HCT116 (cell line): ENCODE data around the gene PRCC. TPM values are rescaled to one million over a fixed set of nuclear protein-coding genes. Genes with fewer than 3 reads are reported as not detected.

Source experiments
- ATAC-seq: fragments of 200-7000 bp; cut with Tn5 transposase; 2 replicates; pipeline ENCODE4 v1.9.1; 2020; ENCODE audit warnings: mild to moderate bottlenecking, moderate library complexity
- BruUV-seq: library from RNA; stranded (reverse); fragments of 400-500 nt; replicated peaks from 2 replicates; lab custom pipeline; 2021; lab: Mats Ljungman, UMichigan
- CTCF ChIA-PET: fragments of 300-600 bp; sonication (Branson Sonifier 250); formaldehyde crosslinking; loops from one replicate; lab custom pipeline; 2021; ENCODE audit warnings: antibody characterized with exemption; lab: Charles Lee
- POLR2A ChIA-PET: fragments of 300-600, 350-600 bp; sonication (Branson Sonifier 250); formaldehyde crosslinking; loops from one replicate; lab custom pipeline; 2021; ENCODE audit warnings: antibody characterized with exemption; lab: Charles Lee
- RAD21 ChIA-PET, 2 experiments: fragments of 300-600 bp; sonication (Branson Sonifier 250); formaldehyde crosslinking; loops; one replicate each; lab custom pipeline; 2023; ENCODE audit warnings: low total read pairs in 2 of 2; ENCODE audit not compliant: uncharacterized antibody in 2 of 2, unreplicated experiment in 2 of 2, low non-redundant PET in 1 of 2; lab: Charles Lee
- DNase-seq: peaks from one replicate; pipeline ENCODE4 v3.0.0-alpha.2; 2010; ENCODE audit warnings: low read depth, low spot score
- H2AFZ ChIP-seq: fragments of 200-600 bp; shearing (Covaris generic), sonication (generic); 2 replicates; pipeline ENCODE4 v1.6.1; 2017; ENCODE audit warnings: low read depth, mixed run types, mixed read lengths, antibody characterized with exemption, low read length; ENCODE audit not compliant: poor library complexity, severe bottlenecking
- H3K27ac ChIP-seq: 2 replicates; pipeline ENCODE4 v1.5.1; 2012; ENCODE audit warnings: low read depth, low read length
- H3K27me3 ChIP-seq: fragments of 200-600 bp; sonication (generic); 2 replicates; pipeline ENCODE4 v1.6.1; 2016; ENCODE audit warnings: mixed run types, low read length, mixed read lengths; ENCODE audit not compliant: insufficient read depth
- H3K36me3 ChIP-seq, 2 experiments: fragments of 200-500 bp in 1 of 2; fragments of 200-600 bp in 1 of 2; sonication (Bioruptor generic) in 1 of 2; sonication (generic) in 1 of 2; 2 replicates each; pipeline versions ENCODE4 v1.5.1 to v1.6.1; 2014 to 2016; ENCODE audit warnings: low read length in 2 of 2, inconsistent platforms in 1 of 2, mixed read lengths in 1 of 2, mixed run types in 1 of 2; ENCODE audit not compliant: insufficient read depth in 2 of 2, control insufficient read depth in 1 of 2
- H3K4me1 ChIP-seq, 2 experiments: fragments of 200-600 bp in 1 of 2; sonication (generic) in 1 of 2; 2 replicates each; pipeline versions ENCODE4 v1.5.1 to v1.6.1; 2012 to 2017; ENCODE audit warnings: low read length in 2 of 2, inconsistent platforms in 1 of 2, mild to moderate bottlenecking in 1 of 2, mixed read lengths in 1 of 2, mixed run types in 1 of 2, moderate library complexity in 1 of 2; ENCODE audit not compliant: insufficient read depth in 2 of 2, control insufficient read depth in 1 of 2
- H3K4me2 ChIP-seq: fragments of 200-600 bp; sonication (generic); 2 replicates; pipeline ENCODE4 v1.6.1; 2017; ENCODE audit warnings: mixed run types, low read length, mixed read lengths
- H3K4me3 ChIP-seq, 2 experiments: fragments of 200-600 bp in 1 of 2; sonication (generic) in 1 of 2; replicated peaks in 1 of 2; 2 replicates each; pipeline ENCODE4 v1.5.1; 2011 to 2016; ENCODE audit warnings: low read length in 2 of 2, control low read depth in 1 of 2, low read depth in 1 of 2, mild to moderate bottlenecking in 1 of 2, mixed read lengths in 1 of 2, mixed run types in 1 of 2
- H3K79me2 ChIP-seq: fragments of 200-600 bp; sonication (generic); 2 replicates; pipeline ENCODE4 v1.6.1; 2017; ENCODE audit warnings: mild to moderate bottlenecking, mixed run types, low read length, moderate library complexity, mixed read lengths; ENCODE audit not compliant: insufficient read depth
- H3K9ac ChIP-seq: fragments of 200-600 bp; sonication (generic); 2 replicates; pipeline ENCODE4 v1.6.1; 2016; ENCODE audit warnings: low read length, mixed read lengths
- H3K9me2 ChIP-seq: fragments of 200-600 bp; sonication (generic), shearing (Covaris generic); 2 replicates; pipeline ENCODE4 v1.6.1; 2017; ENCODE audit warnings: mixed run types, mild to moderate bottlenecking, moderate library complexity; ENCODE audit not compliant: insufficient read depth
- H3K9me3 ChIP-seq, 2 experiments: fragments of 200-500 bp in 1 of 2; fragments of 200-600 bp in 1 of 2; sonication (Bioruptor generic) in 1 of 2; sonication (generic) in 1 of 2; 2 replicates each; pipeline ENCODE4 v1.6.1; 2014 to 2017; ENCODE audit warnings: low read length in 2 of 2, mixed read lengths in 2 of 2, inconsistent platforms in 1 of 2, low read depth in 1 of 2, mild to moderate bottlenecking in 1 of 2, mixed run types in 1 of 2, moderate library complexity in 1 of 2; ENCODE audit not compliant: control insufficient read depth in 1 of 2, insufficient read depth in 1 of 2
- H4K20me1 ChIP-seq: fragments of 200-600 bp; sonication (generic), shearing (Covaris generic); 2 replicates; pipeline ENCODE4 v1.6.1; 2017; ENCODE audit warnings: mixed run types, mild to moderate bottlenecking, moderate library complexity; ENCODE audit not compliant: insufficient read depth
- CEBPB ChIP-seq: IDR thresholded peaks from 2 replicates; pipeline ENCODE4 v1.6.1; 2012; ENCODE audit warnings: low read depth
- EGR1 ChIP-seq: IDR thresholded peaks from 2 replicates; pipeline ENCODE4 v1.6.1; 2012; ENCODE audit warnings: low read depth
- EZH2 ChIP-seq: fragments of 200-600 bp; sonication (generic); IDR thresholded peaks from 2 replicates; pipeline ENCODE4 v1.6.1; 2017; ENCODE audit warnings: antibody characterized with exemption, mixed run types
- JUND ChIP-seq: IDR thresholded peaks from 2 replicates; pipeline ENCODE4 v1.6.1; 2012
- SIN3A ChIP-seq: IDR thresholded peaks from 2 replicates; pipeline ENCODE4 v1.6.1; 2012; ENCODE audit warnings: low read depth
- SP1 ChIP-seq: IDR thresholded peaks from 2 replicates; pipeline ENCODE4 v1.6.1; 2012; ENCODE audit warnings: low read depth
- YY1 ChIP-seq: IDR thresholded peaks from 2 replicates; pipeline ENCODE4 v1.6.1; 2011; ENCODE audit warnings: low read length, low read depth, moderate library complexity, mild to moderate bottlenecking; ENCODE audit not compliant: insufficient replicate concordance; ENCODE audit errors: extremely low read depth
- intact Hi-C: fragments of 100-400 bp; cut with micrococcal nuclease; formaldehyde crosslinking; loops from 2 replicates; pipeline ENCODE4 v1.10.0; 2022
- total RNA-seq: library from RNA; stranded (reverse); gene quantifications from one replicate; pipeline ENCODE4 v1.2.1, GENCODE V29; 2021; ENCODE audit not compliant: unreplicated experiment
- TF ChIP-seq, protein P1 (sequence below): IDR thresholded peaks from 2 replicates; pipeline ENCODE4 v1.6.1; 2012
- TF ChIP-seq, protein P2 (sequence below): IDR thresholded peaks from 2 replicates; pipeline ENCODE4 v1.6.1; 2012
- TF ChIP-seq, protein P3 (sequence below), 3 experiments: fragments of 200-600 bp in 1 of 3; sonication (generic) in 1 of 3; IDR thresholded peaks in 2 of 3; conservative IDR thresholded peaks in 1 of 3; 2 replicates each; pipeline ENCODE4 v1.5.1; 2012 to 2017; ENCODE audit warnings: low read depth in 2 of 3, low read length in 2 of 3, antibody characterized with exemption in 1 of 3, borderline replicate concordance in 1 of 3, control low read depth in 1 of 3, mild to moderate bottlenecking in 1 of 3, mixed read lengths in 1 of 3, mixed run types in 1 of 3, moderate library complexity in 1 of 3; ENCODE audit not compliant: insufficient read depth in 1 of 3

PRCC gene
- total RNA-seq, 1 experiment from 2014 or later: 78.1 TPM

DNA sequence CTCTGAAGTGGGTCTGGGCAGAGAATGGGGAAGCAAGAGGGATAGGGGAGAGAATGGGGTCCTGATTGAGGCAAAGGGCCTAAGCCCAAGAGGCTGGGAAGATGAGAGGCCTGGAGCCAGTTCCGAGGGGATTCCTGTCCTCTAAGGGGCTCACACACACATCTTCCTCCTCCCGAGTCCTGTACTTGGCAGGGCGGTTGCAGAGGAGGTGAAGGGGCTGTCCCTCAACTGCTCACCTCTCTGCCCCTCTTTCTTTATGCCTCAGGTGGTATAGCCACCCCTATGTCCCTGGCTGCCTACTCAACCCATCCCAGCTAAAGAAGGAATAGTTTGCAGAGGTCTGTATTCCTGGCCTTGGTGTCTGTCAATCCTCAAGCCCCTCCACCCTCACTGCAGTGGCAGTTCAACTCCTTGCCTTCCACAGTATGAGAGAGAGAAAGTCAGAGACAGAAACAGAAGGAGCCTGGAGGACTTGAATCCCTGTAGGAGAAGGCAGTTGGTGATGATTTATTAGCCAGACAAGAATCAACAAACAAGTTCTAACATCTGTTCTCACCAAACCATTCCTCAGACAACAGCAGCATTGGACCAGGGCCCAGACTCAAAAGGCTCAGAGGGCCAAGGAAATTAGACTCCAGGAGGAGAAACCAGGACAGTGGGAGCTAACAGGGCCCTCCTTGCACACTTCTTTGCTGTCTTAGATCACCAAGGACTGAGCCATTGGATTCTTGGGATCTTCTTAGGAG lies 38.6 kb downstream of the PRCC start:
- peaks cover 0 to 4% of the 10 kb centered on the region in 2 experiments; a peak in 2 of 4 replicates for H3K36me3 ChIP-seq
- ATAC-seq: no peak
- H3K27me3 ChIP-seq: no peaks in the 10 kb centered on the region
- CTCF ChIA-PET: no interaction called here
- no TSS peak for BruUV-seq
- H3K4me2 ChIP-seq: no peak overlapping the region
- no peak for DNase-seq
- no peak overlapping the region for H3K4me3 ChIP-seq
- POLR2A ChIA-PET: interaction anchor here (1.2 kb wide), 1 partner anchor 8 kb away, joined by 3 read pairs; no protein-coding TSS in a partner anchor
- TF ChIP-seq CEBPB: no peak
- no peak overlapping the region for H2AFZ ChIP-seq
- H3K79me2 ChIP-seq: no peaks in the 10 kb centered on the region
- H3K9me3 ChIP-seq: no peaks in the 10 kb centered on the region
- no peak overlapping the region for H3K9ac ChIP-seq
- H3K9me2 ChIP-seq: no peaks in the 10 kb centered on the region
- H3K4me1 ChIP-seq: no peaks in the 10 kb centered on the region
- RAD21 ChIA-PET: no interaction called here
- H3K27ac ChIP-seq: no peak overlapping the region
- H4K20me1 ChIP-seq: no peaks in the 10 kb centered on the region
- intact Hi-C loops: no loop called here

DNA sequence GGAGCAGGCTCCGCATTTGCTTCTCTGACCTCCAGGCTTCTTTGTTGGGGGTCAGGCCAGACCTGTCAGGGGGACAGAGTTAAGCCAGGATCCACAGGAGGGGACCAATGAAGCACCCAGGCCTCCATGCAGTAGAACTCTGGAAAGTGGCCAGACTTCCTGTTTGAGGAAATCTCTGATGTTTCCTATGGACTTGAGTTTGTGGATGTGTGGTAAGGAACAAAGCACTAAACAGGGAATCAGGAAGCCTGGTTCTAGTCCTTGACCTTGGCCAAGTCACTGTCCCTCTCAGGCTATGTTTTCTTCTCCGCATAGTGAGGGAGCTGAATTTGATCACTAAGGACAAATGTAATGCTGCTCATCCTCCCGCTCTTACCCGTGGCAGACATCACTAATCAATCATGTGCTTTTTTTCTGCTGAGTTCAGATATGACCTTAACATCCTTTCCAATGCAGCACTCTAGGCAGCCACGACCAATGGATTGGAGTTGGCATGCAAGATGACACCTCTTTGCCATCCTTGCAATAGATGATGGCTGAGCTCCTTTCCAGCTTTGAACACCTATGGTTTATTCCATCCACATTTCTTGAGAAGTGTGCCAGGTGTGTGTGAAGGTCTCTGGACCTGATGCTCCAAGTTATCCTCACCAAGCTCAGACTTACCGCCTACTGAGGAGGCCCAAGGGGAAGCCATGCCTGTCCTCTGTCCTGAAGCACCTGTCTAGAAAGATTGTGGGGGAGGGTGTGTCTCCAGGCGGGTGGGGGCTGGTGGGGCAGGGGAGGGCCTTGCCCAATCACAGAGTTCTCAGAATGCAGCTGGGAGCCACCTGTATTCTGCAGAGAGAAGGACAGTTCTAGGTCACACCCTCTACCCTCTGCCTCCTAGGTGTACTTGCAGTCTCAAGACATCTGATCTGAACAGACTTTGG lies 39.4 kb downstream of the PRCC start:
- Histone ChIP-seq H3K4me2 (no peak overlapping the region), H3K27me3 (no peaks in the 10 kb centered on the region), H3K79me2 (no peaks in the 10 kb centered on the region), H3K9ac (no peak overlapping the region), H3K4me3 (no peak overlapping the region), H3K9me3 (no peaks in the 10 kb centered on the region), H2AFZ (no peak overlapping the region), H4K20me1 (no peaks in the 10 kb centered on the region), H3K36me3 (no peaks in the 10 kb centered on the region), H3K9me2 (no peaks in the 10 kb centered on the region), H3K27ac (no peak overlapping the region), H3K4me1 (no peaks in the 10 kb centered on the region)
- ChIA-PET POLR2A (no interaction called here), CTCF (no interaction called here), RAD21 (no interaction called here)
- no peak for ATAC-seq
- BruUV-seq: no TSS peak
- intact Hi-C loops: no loop called here
- no peak for DNase-seq
- TF ChIP-seq EGR1 (no peak), SIN3A (no peak), YY1 (no peak), JUND (no peak), EZH2 (no peak), SP1 (no peak)
- TF ChIP-seq, protein P1, sequence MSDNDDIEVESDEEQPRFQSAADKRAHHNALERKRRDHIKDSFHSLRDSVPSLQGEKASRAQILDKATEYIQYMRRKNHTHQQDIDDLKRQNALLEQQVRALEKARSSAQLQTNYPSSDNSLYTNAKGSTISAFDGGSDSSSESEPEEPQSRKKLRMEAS: no peak
- TF ChIP-seq, protein P2, sequence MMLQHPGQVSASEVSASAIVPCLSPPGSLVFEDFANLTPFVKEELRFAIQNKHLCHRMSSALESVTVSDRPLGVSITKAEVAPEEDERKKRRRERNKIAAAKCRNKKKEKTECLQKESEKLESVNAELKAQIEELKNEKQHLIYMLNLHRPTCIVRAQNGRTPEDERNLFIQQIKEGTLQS: no peak
- TF ChIP-seq, protein P3, sequence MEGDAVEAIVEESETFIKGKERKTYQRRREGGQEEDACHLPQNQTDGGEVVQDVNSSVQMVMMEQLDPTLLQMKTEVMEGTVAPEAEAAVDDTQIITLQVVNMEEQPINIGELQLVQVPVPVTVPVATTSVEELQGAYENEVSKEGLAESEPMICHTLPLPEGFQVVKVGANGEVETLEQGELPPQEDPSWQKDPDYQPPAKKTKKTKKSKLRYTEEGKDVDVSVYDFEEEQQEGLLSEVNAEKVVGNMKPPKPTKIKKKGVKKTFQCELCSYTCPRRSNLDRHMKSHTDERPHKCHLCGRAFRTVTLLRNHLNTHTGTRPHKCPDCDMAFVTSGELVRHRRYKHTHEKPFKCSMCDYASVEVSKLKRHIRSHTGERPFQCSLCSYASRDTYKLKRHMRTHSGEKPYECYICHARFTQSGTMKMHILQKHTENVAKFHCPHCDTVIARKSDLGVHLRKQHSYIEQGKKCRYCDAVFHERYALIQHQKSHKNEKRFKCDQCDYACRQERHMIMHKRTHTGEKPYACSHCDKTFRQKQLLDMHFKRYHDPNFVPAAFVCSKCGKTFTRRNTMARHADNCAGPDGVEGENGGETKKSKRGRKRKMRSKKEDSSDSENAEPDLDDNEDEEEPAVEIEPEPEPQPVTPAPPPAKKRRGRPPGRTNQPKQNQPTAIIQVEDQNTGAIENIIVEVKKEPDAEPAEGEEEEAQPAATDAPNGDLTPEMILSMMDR (IDR thresholded peaks at IDR 0.05 in 2 of 3, conservative IDR thresholded peaks at IDR 0.05 in 1 of 3; ENCODE audit: borderline replicate concordance in 1 of 3, insufficient read depth in 1 of 3, low read depth in 2 of 3, low read length in 2 of 3): no peak
